HEK293T (cell line): ENCODE results near the gene FOXE1.

Experiments used
- CTCF ChIA-PET: fragments of 350-600 bp; formaldehyde crosslinking; extraction: SDS; loops from one replicate; lab custom pipeline; 2021; ENCODE audit warnings: antibody characterized with exemption, inconsistent platforms; lab: Yijun Ruan, JAX
- POLR2A ChIA-PET: fragments of 350-600 bp; formaldehyde crosslinking; extraction: SDS; loops from one replicate; lab custom pipeline; 2020; ENCODE audit warnings: antibody characterized with exemption, inconsistent platforms; lab: Yijun Ruan, JAX
- DNase-seq: peaks from one replicate; pipeline ENCODE4 v3.0.0; 2012; ENCODE audit warnings: mixed read lengths; ENCODE audit errors: extremely low spot score
- ARNT ChIP-seq: fragments of 450-650 bp; IDR thresholded peaks from 2 replicates; pipeline ENCODE4 v1.6.1; 2017; ENCODE audit warnings: mild to moderate bottlenecking
- BHLHE40 ChIP-seq: fragments of 450-650 bp; IDR thresholded peaks from 2 replicates; pipeline ENCODE4 v1.6.1; 2016; ENCODE audit warnings: mild to moderate bottlenecking, moderate library complexity, borderline replicate concordance
- CTBP1 ChIP-seq: fragments of 450-650 bp; IDR thresholded peaks from 2 replicates; pipeline ENCODE4 v1.6.1; 2016; ENCODE audit warnings: borderline replicate concordance
- ELF4 ChIP-seq: fragments of 450-650 bp; IDR thresholded peaks from 2 replicates; pipeline ENCODE4 v1.6.1; 2017; ENCODE audit warnings: antibody characterized with exemption
- FOXA1 ChIP-seq: fragments of 450-650 bp; IDR thresholded peaks from 2 replicates; pipeline ENCODE4 v1.6.1; 2016; ENCODE audit warnings: mild to moderate bottlenecking
- FOXK2 ChIP-seq: fragments of 450-650 bp; IDR thresholded peaks from 2 replicates; pipeline ENCODE4 v1.6.1; 2016; ENCODE audit warnings: mild to moderate bottlenecking
- FOXM1 ChIP-seq: fragments of 450-650 bp; IDR thresholded peaks from 2 replicates; pipeline ENCODE4 v1.6.1; 2017; ENCODE audit warnings: mild to moderate bottlenecking, borderline replicate concordance
- HDGF ChIP-seq: fragments of 450-650 bp; IDR thresholded peaks from 2 replicates; pipeline ENCODE4 v1.6.1; 2017; ENCODE audit warnings: antibody characterized with exemption, borderline replicate concordance
- L3MBTL2 ChIP-seq: fragments of 450-650 bp; conservative IDR thresholded peaks from 2 replicates; pipeline ENCODE4 v1.6.1; 2016; ENCODE audit warnings: mild to moderate bottlenecking
- LEF1 ChIP-seq: fragments of 450-650 bp; IDR thresholded peaks from 2 replicates; pipeline ENCODE4 v1.6.1; 2017; ENCODE audit warnings: mild to moderate bottlenecking, borderline replicate concordance
- NFRKB ChIP-seq: fragments of 450-650 bp; IDR thresholded peaks from 2 replicates; pipeline ENCODE4 v1.6.1; 2016; ENCODE audit warnings: mild to moderate bottlenecking, moderate library complexity
- PKNOX1 ChIP-seq: fragments of 450-650 bp; IDR thresholded peaks from 2 replicates; pipeline ENCODE4 v1.6.1; 2016
- SP1 ChIP-seq: fragments of 450-650 bp; IDR thresholded peaks from 2 replicates; pipeline ENCODE4 v1.6.1; 2017
- SUZ12 ChIP-seq: fragments of 450-650 bp; IDR thresholded peaks from 2 replicates; pipeline ENCODE4 v1.6.1; 2016; ENCODE audit warnings: mild to moderate bottlenecking
- TARDBP ChIP-seq: fragments of 450-650 bp; IDR thresholded peaks from 2 replicates; pipeline ENCODE4 v1.6.1; 2016
- ZNF384 ChIP-seq: fragments of 450-650 bp; IDR thresholded peaks from 2 replicates; pipeline ENCODE4 v1.6.1; 2016

Gene FOXE1

GRCh38 chr9:97855486-97855875 is 2.5 kb downstream of the FOXE1 start:
- TF ChIP-seq FOXA1 (no peak), HDGF (no peak), SUZ12 (no peak), NFRKB (no peak), FOXM1 (no peak), PKNOX1 (no peak), ARNT (no peak), SP1 (no peak), ELF4 (no peak), LEF1 (no peak), ZNF384 (no peak), TARDBP (no peak), BHLHE40 (no peak), FOXK2 (no peak), CTBP1 (no peak), L3MBTL2 (no peak)
- peak; percentile 3 for DNase-seq
- ChIA-PET CTCF (no interaction called here), POLR2A (no interaction called here)

GRCh38 chr9:97855899-97856298 is 2.9 kb downstream of the FOXE1 start:
- POLR2A ChIA-PET = no interaction called here
- TF ChIP-seq L3MBTL2 = no peak
- no peak for TF ChIP-seq TARDBP
- no peak for TF ChIP-seq PKNOX1
- TF ChIP-seq LEF1 = no peak
- no peak for TF ChIP-seq NFRKB
- TF ChIP-seq FOXA1 = no peak
- no peak for TF ChIP-seq BHLHE40
- no peak for TF ChIP-seq HDGF
- TF ChIP-seq SUZ12 = no peak
- no peak for TF ChIP-seq FOXM1
- no peak for TF ChIP-seq CTBP1
- no peak for TF ChIP-seq SP1
- DNase-seq = no peak
- CTCF ChIA-PET = no interaction called here

- DNase-seq = no peak
- CTCF ChIA-PET = no interaction called here
- POLR2A ChIA-PET = no interaction called here
- no peak for TF ChIP-seq LEF1
- no peak for TF ChIP-seq FOXA1
- TF ChIP-seq PKNOX1 = no peak
- no peak for TF ChIP-seq ZNF384
- no peak for TF ChIP-seq FOXK2
- TF ChIP-seq FOXM1 = no peak
- TF ChIP-seq HDGF = no peak
- TF ChIP-seq SUZ12 = no peak
- no peak for TF ChIP-seq ELF4
- TF ChIP-seq CTBP1 = no peak
- no peak for TF ChIP-seq TARDBP
- no peak for TF ChIP-seq L3MBTL2
- no peak for TF ChIP-seq SP1
- no peak for TF ChIP-seq ARNT
- TF ChIP-seq BHLHE40 = no peak
- no peak for TF ChIP-seq NFRKB
Measured at GRCh38 chr9:97856857-97857605, 4.0 kb downstream of the FOXE1 start.

GRCh38 chr9:97857606-97858392 is 4.8 kb downstream of the FOXE1 start:
- DNase-seq = no peak
- CTCF ChIA-PET = no interaction called here
- TF ChIP-seq ARNT (no peak), NFRKB (no peak), FOXK2 (no peak), CTBP1 (no peak), PKNOX1 (no peak), HDGF (no peak), ZNF384 (no peak), TARDBP (no peak), SP1 (no peak), FOXM1 (no peak), SUZ12 (no peak), LEF1 (no peak)
- POLR2A ChIA-PET = no interaction called here

GRCh38 chr9:97858393-97858713 is 5.3 kb downstream of the FOXE1 start:
- TF ChIP-seq BHLHE40 = no peak
- TF ChIP-seq FOXA1 = no peak
- no peak for TF ChIP-seq ZNF384
- TF ChIP-seq L3MBTL2 = no peak
- TF ChIP-seq SUZ12 = no peak
- no peak for TF ChIP-seq HDGF
- ChIA-PET CTCF (no interaction called here), POLR2A (no interaction called here)
- DNase-seq = no peak
